Activated naive CD8-positive, alpha-beta T cell (primary cell): ENCODE measurements around the gene PNMA3.
"Not testable (repeated sequence)": the region's sequence is repeated elsewhere in the genome, so short reads cannot be mapped to it uniquely, and the experiment has no call there.

ENCODE experiments used
- H3K27ac Mint-ChIP-seq: one replicate; pipeline ENCODE4 v1.8.0; 2021; ENCODE audit warnings: mixed read lengths
- H3K27me3 Mint-ChIP-seq: one replicate; pipeline ENCODE4 v1.8.0; 2021; ENCODE audit warnings: mixed read lengths
- H3K36me3 Mint-ChIP-seq: one replicate; pipeline ENCODE4 v1.8.0; 2021; ENCODE audit warnings: mixed read lengths
- H3K4me1 Mint-ChIP-seq: one replicate; pipeline ENCODE4 v1.8.0; 2021; ENCODE audit warnings: low read depth, mixed read lengths
- H3K4me3 Mint-ChIP-seq: one replicate; pipeline ENCODE4 v1.8.0; 2021; ENCODE audit warnings: mild to moderate bottlenecking, mixed read lengths
- H3K9me3 Mint-ChIP-seq: one replicate; pipeline ENCODE4 v1.8.0; 2021; ENCODE audit warnings: low read depth, mixed read lengths

Gene PNMA3

DNA sequence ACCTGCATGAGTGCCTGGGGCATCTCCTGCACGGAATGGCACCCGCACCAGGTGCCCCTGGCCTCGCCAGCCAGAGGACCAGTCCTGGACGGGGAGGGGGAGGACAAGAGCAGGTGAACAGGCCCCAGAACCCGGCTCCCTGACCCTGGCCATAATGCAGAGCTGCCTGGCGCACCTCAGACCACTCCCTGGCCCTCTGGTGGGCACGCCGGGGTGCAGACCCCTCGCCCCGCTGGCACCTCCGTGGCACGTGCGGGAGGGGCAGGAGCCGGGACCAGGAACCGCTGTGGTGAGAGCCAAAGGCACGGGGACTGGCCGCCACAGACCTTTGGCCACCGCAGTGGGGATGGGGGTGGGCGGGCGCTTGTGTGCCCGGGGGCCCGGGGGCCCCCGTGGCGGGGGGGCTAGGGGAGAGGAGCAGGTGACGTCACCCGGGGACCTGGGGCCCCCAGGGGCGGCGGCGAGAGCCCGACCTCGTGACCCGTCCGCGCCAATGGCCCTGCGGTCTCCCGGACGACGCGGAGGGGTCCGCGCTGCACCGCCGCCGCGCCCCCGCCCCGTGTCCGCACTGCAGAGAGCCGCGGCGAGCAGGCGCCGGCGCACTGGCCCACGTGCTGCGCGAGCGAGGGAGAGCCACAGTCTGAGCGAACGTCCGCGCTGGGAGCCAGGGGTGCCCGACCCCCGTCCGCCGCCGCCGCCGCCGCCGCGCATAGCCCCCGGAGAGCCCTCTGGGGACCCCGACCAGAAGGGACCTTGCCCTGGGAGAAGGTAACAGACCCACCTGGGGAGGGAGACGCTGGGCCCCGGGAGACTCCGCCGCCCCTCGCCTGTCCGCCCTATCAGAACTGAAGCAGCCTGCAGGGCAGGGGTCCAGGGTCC, at the start of gene PNMA3:
Gene PNMA3 (plus strand): TSS at position 600 of the 879 bp plus-strand sequence. CDS start 586 bp downstream, outside the sequence.
- no peaks in the 10 kb centered on the region for H3K36me3 Mint-ChIP-seq
- no peaks in the 10 kb centered on the region for H3K27me3 Mint-ChIP-seq
- H3K9me3 Mint-ChIP-seq, result no peaks in the 10 kb centered on the region
- H3K4me1 Mint-ChIP-seq, result peaks cover 3% of the 10 kb centered on the region
- H3K27ac Mint-ChIP-seq, result no peak within 1 kb of the TSS
- H3K4me3 Mint-ChIP-seq, result peak within 1 kb of the TSS; percentile 51

DNA sequence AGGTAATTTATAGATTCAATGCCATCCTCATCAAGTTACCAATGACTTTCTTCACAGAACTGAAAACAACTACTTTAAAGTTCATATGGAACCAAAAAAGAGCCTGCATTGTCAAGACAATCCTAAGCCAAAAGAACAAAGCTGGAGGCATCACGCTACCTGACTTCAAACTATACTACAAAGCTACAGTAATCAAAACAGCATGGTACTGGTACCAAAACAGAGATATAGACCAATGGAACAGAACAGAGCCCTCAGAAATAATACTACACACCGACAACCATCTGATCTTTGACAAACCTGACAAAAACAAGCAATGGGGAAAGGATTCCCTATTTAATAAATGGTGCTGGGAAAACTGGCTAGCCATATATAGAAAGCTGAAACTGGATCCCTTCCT, 39.1 kb upstream of the PNMA3 start:
- not testable (repeated sequence) for H3K27me3 Mint-ChIP-seq, H3K4me3 Mint-ChIP-seq, H3K36me3 Mint-ChIP-seq, H3K27ac Mint-ChIP-seq, H3K4me1 Mint-ChIP-seq, H3K9me3 Mint-ChIP-seq

DNA sequence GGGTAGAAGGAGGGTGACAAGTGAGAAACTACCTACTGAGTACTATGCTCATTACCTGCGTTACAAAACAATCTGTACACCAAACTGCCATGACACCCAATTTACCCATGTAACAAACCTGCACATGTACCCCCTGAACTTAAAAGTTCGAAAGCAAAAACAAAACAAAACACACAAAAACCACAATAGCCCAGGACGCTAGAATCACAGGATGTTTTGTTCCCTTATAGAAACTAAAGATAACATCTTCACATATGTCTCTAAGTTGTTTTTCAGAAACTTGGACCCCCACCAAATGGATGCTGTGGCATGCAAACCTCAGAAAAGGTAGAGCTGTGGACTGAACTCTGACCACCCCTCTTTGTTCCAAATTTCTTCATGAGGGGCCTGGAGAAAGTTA, 37.1 kb upstream of the PNMA3 start:
- Mint-ChIP-seq H3K27ac (no peak overlapping the region), H3K4me3 (no peak overlapping the region), H3K4me1 (peaks cover 7% of the 10 kb centered on the region), H3K9me3 (no peaks in the 10 kb centered on the region), H3K27me3 (peaks cover 5% of the 10 kb centered on the region), H3K36me3 (no peaks in the 10 kb centered on the region)

- H3K9me3 Mint-ChIP-seq, H3K4me1 Mint-ChIP-seq, H3K4me3 Mint-ChIP-seq, H3K27me3 Mint-ChIP-seq, H3K27ac Mint-ChIP-seq, H3K36me3 Mint-ChIP-seq: not testable (repeated sequence)
Observed at GRCh38 chrX:153026501-153026900, 29.8 kb upstream of the PNMA3 start.

DNA sequence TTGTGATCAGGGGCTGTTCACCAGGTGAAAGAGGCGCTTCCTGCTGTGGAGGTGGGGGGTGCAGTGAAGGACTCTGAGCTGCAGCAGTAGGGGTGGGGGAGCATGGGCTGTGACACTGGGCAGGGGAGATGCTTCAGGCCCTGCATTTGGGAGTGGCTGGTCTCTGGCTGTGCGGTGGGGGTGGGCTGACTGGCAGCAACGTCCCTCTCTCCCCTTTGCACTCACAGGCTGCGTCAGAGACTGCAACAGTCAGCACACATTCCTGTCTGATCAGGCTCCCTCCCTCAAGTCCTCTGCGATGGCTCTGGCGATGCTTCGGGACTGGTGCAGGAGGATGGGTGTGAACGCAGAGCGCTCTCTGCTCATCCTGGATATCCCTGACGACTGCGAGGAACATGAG, 27.8 kb upstream of the PNMA3 start:
- not testable (repeated sequence) for H3K36me3 Mint-ChIP-seq, H3K9me3 Mint-ChIP-seq, H3K4me3 Mint-ChIP-seq, H3K4me1 Mint-ChIP-seq, H3K27ac Mint-ChIP-seq, H3K27me3 Mint-ChIP-seq

GRCh38 chrX:153029162-153029561, 27.1 kb upstream of the PNMA3 start:
- Mint-ChIP-seq H3K27ac (no peak overlapping the region), H3K9me3 (no peaks in the 10 kb centered on the region), H3K36me3 (no peaks in the 10 kb centered on the region), H3K4me3 (no peak overlapping the region), H3K27me3 (no peaks in the 10 kb centered on the region), H3K4me1 (peaks cover 6% of the 10 kb centered on the region)

- no peaks in the 10 kb centered on the region for H3K27me3 Mint-ChIP-seq
- H3K36me3 Mint-ChIP-seq, result peaks cover 2% of the 10 kb centered on the region
- H3K27ac Mint-ChIP-seq, result no peak overlapping the region
Observed at GRCh38 chrX:153029875-153030274, 26.4 kb upstream of the PNMA3 start.

DNA sequence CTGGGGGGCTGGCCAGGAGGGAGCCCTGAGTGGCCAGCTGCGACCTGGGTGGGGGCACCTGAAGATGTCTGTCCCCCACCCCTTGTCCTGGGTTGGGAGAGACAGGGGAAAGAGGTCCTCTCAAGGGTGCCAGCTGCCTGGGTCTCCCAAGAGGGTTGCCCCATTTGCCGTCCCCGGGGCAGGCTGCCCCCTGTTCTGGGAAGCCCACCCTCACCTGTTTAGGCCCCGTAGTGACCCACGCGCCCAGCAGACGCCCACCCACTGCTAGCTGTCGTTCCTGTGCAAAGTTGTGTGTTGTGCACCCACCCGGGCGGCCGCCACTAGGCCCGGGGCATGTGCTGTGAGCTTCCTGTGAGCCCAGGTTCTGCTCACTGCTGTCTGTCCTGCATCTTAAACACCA, 25.5 kb upstream of the PNMA3 start:
- Mint-ChIP-seq H3K27me3 (no peaks in the 10 kb centered on the region), H3K4me1 (peaks cover 6% of the 10 kb centered on the region), H3K9me3 (no peaks in the 10 kb centered on the region), H3K4me3 (no peak overlapping the region), H3K36me3 (peaks cover 2% of the 10 kb centered on the region), H3K27ac (no peak overlapping the region)

More at GRCh38 chrX:153029875-153030274, 26.4 kb upstream of the PNMA3 start:
- no peaks in the 10 kb centered on the region for H3K9me3 Mint-ChIP-seq
- no peak overlapping the region for H3K4me3 Mint-ChIP-seq
- peaks cover 6% of the 10 kb centered on the region for H3K4me1 Mint-ChIP-seq

DNA sequence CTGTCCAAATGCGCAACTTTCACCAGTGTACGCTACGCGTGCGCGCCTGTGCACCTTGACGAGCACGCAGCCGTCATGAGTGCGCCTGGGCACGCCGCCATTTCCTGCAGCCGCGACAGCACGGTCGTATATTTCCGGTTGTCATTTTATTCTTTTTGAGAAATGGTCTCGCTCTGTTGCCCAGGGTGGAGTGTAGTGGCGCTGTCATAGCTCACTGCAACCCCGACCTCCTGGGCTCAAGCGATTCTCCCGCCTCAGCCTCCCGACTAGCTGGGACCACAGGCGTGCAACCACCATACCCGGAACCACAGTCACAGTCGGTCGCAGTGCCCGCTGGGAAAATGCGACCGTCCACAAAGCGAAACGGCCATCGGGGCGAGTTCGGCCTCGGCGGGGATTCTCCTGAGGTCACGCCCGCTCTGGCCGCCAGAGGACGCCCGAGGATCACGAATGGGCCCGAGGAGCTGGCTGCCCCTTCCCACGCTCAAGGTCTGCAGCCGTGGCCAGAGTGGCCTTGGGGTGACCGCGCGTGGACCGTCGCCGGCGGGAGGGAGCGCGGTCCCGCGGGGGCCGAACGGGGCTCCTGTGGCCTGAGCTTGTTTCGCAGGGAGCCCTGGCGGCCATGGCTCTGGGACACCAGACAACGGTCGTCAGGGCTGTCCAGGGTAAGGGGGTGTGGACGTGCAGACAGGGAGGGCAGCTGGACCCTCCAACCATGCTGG, 23.7 kb upstream of the PNMA3 start:
- Mint-ChIP-seq H3K9me3 (no peaks in the 10 kb centered on the region), H3K27me3 (no peaks in the 10 kb centered on the region), H3K4me1 (peaks cover 6% of the 10 kb centered on the region), H3K4me3 (peak overlapping the region; percentile 81), H3K36me3 (peaks cover 2% of the 10 kb centered on the region), H3K27ac (peak overlapping the region; percentile 54)

GRCh38 chrX:153049093-153049492, 7.2 kb upstream of the PNMA3 start:
- H3K27ac Mint-ChIP-seq, result no peak overlapping the region
- H3K9me3 Mint-ChIP-seq, result no peaks in the 10 kb centered on the region
- no peak overlapping the region for H3K4me3 Mint-ChIP-seq
- H3K4me1 Mint-ChIP-seq, result no peaks in the 10 kb centered on the region
- H3K27me3 Mint-ChIP-seq, result no peaks in the 10 kb centered on the region
- peaks cover 12% of the 10 kb centered on the region for H3K36me3 Mint-ChIP-seq

DNA sequence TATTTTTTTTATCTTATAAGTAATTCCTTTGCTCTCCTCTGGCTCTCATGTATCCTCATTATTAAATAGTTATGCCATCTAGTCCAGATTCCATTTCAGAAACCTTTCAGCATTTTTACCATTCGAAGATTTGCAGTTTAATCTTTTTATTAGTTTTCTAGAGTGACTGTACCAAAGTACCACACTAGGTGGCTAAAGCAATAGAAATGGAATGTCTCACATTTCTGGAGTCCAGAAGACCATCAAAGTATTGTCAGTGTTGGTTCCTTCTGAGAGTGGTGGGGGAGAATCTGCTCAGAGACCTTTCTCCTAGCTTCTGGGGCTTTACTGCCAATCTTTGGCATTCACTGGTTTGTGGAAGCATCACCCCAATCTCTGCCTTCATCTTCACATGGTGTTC, 3.7 kb upstream of the PNMA3 start:
- Mint-ChIP-seq H3K27me3 (no peaks in the 10 kb centered on the region), H3K4me1 (peaks cover 3% of the 10 kb centered on the region), H3K27ac (no peak overlapping the region), H3K4me3 (no peak overlapping the region), H3K9me3 (no peaks in the 10 kb centered on the region), H3K36me3 (peaks cover 10% of the 10 kb centered on the region)

GRCh38 chrX:153057281-153057680, 1.0 kb downstream of the PNMA3 start:
- Mint-ChIP-seq H3K4me1 (peaks cover 6% of the 10 kb centered on the region), H3K4me3 (peak overlapping the region; percentile 38), H3K27ac (no peak overlapping the region), H3K27me3 (no peaks in the 10 kb centered on the region), H3K9me3 (no peaks in the 10 kb centered on the region), H3K36me3 (no peaks in the 10 kb centered on the region)

GRCh38 chrX:153059191-153060094, 3.2 kb downstream of the PNMA3 start:
- no peak overlapping the region for H3K27ac Mint-ChIP-seq
- no peaks in the 10 kb centered on the region for H3K9me3 Mint-ChIP-seq
- H3K27me3 Mint-ChIP-seq, result no peaks in the 10 kb centered on the region
- H3K4me1 Mint-ChIP-seq, result peaks cover 6% of the 10 kb centered on the region
- H3K4me3 Mint-ChIP-seq, result no peak overlapping the region
- H3K36me3 Mint-ChIP-seq, result no peaks in the 10 kb centered on the region

DNA sequence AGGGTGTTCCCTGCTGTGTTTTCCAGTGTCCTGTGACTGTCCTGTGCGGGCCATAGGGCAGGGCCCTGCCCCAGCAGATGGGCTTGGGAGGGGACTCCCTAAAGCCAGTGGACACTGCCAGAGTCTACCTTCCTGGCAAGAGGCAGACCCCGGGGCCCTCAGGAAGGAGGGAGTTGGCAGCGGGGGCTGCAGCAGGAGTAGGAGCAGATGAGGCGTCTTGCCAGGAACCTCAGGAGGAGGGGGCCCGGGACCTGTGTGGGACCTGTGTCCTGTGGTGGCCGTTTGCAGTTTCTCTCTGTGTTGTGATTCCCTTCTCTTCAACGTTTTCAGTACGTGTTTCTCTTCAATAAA, 3.8 kb downstream of the PNMA3 start:
- Mint-ChIP-seq H3K9me3 (no peaks in the 10 kb centered on the region), H3K27me3 (no peaks in the 10 kb centered on the region), H3K4me1 (peaks cover 6% of the 10 kb centered on the region), H3K36me3 (no peaks in the 10 kb centered on the region), H3K27ac (no peak overlapping the region), H3K4me3 (no peak overlapping the region)

GRCh38 chrX:153061732-153062131, 5.5 kb downstream of the PNMA3 start:
- H3K4me1 Mint-ChIP-seq, result peaks cover 6% of the 10 kb centered on the region
- H3K4me3 Mint-ChIP-seq, result no peak overlapping the region
- H3K27ac Mint-ChIP-seq, result no peak overlapping the region
- no peaks in the 10 kb centered on the region for H3K9me3 Mint-ChIP-seq
- no peaks in the 10 kb centered on the region for H3K27me3 Mint-ChIP-seq
- H3K36me3 Mint-ChIP-seq, result no peaks in the 10 kb centered on the region
